NCI-H748 (cell line): ENCODE results near the gene UACA.
"Not testable (repeated sequence)": the region's sequence is repeated elsewhere in the genome, so short reads cannot be mapped to it uniquely, and the experiment has no call there.

Experiments used
- DNase-seq: peaks from one replicate; lab custom pipeline; 2025; ENCODE audit not compliant: unreplicated experiment; lab: John Stamatoyannopoulos, UW

Gene UACA

DNA sequence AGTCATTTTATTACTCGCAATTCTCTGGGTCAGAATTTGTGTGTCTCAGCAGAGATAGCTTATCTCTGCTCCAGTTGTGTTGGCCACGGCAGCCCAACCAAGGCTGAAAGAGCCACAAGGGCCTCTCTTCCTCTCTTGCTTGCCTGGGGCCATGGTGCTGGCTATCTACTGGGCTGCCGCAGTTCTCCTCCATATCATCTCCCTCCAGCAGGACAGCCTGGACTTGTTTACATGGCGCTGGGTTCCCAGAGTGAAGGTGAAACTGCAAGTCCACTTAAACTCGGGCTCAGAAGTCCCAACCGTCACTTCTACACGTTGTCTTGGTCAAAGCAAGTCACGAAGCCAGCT is 134.8 kb downstream of the UACA start:
- no peak for DNase-seq

GRCh38 chr15:70627734-70628548 is 135.4 kb downstream of the UACA start:
- no peak for DNase-seq

GRCh38 chr15:70627322-70627721 is 136.0 kb downstream of the UACA start:
- no peak for DNase-seq

DNA sequence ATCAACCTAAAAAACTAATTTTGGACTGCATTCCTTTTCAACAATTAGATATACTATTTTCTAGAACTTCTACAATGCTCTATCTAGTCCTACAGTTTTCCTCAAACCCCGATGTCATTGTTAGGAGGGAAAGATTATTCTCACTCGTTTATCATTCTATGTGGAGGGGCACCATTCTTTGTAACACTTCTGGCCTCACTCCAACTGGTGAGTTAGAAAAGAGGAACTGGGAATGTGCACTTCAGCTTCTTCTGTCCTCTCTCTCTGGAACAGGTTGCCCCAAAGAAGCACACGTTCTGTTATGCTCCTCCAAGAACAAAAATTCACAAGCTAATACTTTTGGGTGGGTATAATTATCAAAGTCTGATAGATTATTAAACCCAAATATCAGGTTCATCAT is 137.9 kb downstream of the UACA start:
- DNase-seq = no peak

DNA sequence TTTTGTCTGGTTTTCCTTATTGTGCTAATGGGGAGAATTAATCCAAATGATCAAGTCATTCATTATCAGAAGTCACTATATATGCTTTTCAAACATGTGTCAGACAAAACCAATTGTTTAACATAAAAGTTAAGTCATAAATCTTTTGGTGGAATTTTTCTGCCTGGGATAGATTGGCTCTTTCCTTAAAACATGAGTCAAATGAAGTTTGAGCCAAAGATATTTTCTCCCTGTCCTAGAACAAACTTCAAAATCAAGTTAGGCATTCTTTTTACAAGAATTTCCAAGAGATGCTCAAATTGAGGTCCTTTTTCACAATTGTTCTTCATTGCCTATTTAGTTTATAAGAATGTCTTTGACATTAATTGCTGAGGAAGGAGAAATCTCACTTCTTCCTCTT is 138.3 kb downstream of the UACA start:
- no peak for DNase-seq

- no peak for DNase-seq
Measured at GRCh38 chr15:70618929-70619328, 144.4 kb downstream of the UACA start.

GRCh38 chr15:70617911-70618287 is 145.5 kb downstream of the UACA start:
- no peak for DNase-seq

GRCh38 chr15:70617076-70617910 is 146.1 kb downstream of the UACA start:
- peak; percentile 59 for DNase-seq

- not testable (repeated sequence) for DNase-seq
Measured at GRCh38 chr15:70616311-70616756, 147.0 kb downstream of the UACA start.

DNA sequence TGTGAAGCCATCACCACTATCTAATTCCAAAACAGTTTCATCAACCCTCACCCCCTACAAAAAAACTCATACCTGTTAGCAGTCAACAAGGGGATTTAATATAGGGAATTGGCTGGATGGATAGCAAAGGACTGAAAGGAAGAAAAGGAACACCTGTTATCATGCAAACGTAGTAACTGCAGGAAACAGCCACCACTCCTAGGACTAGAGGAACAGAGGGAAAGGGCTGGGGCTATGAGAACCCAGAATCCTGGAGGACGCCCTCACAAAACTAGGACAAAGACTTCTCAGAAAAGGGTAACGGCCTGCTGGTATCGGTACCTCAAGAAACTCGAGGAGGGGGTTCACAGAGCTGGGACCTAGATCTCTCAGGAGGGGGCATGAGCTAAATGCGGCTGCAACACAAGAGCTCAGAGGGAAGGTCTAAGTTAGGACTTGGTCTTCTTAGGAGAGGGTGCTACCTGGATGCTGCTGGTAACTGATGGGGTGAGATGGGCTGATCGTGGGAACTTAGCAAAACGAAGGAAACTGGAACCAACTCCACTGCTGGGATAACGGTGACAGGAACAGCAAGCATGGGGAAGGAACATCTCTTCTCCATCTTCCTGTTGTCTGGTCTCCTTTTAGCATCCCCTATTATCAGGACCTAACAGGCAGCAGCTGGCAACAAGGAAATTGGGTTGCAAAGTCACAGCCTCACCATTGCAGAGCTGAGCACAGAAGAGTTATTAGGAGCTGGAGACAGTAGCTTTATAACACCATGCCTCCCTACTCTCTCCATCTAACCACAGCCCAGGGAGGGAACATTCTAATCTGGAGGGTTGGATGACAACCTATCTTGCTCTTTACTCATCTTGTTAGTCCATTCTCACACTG is 147.7 kb downstream of the UACA start:
- DNase-seq = no peak

DNA sequence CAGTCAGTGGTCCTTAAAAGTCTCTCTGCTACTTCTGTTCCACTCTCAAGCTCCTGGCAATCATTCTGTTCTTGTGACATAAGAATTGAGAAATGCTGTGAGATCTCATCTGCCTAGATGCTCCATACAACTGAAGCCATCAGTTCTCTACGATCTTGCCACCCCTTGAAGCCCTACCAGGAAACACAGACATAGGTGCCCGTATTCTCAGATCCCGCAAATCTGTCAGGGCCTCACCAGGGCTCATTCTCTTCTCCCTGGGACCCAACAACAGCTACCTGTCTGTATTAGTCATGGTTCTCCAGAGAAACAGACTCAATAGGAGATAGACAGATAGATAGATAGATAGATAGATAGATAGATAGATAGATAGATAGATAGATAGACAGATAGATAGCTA is 149.1 kb downstream of the UACA start:
- DNase-seq = no peak

- no peak for DNase-seq
Measured at GRCh38 chr15:70613271-70613670, 150.1 kb downstream of the UACA start.

DNA sequence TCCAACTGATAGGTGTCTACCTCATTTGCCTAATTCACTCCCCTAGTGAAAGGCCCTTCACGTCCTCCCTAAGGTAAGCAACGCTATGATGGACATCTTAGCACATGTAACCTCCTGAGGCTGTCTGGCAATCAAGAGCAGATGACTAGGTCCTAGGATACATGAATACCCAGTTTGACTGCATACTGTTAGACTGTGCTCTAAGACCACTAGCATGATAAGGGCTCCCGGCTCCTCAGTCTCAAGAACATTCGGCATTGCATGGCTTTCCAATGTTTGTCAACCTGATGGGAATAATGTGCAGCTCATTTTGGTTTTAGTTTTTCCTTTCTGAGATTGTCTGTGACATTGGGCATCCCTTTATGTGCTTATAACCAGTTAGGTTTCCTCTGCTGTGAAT is 152.1 kb downstream of the UACA start:
- DNase-seq = no peak

DNA sequence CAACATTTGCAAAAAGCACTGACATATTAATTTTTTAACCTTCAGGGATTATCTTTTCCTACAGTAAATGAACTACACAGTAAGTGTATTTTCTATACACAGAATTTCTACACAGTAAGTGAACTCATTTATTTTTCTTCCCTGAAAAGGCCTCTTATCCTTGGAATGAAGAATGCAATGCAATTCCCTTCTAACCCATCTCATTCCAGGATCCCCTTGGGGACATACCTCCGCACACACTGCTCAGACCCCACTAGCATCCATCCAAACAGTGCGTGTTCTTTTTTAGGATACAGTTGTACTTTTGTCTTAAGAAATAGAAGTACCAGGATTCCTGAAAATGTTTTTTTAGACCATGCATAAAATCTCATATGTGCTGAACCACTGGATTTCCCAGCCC is 152.8 kb downstream of the UACA start:
- DNase-seq = no peak

- DNase-seq = no peak
Measured at GRCh38 chr15:70609889-70610288, 153.5 kb downstream of the UACA start.

- DNase-seq = no peak
Measured at GRCh38 chr15:70608144-70608543, 155.2 kb downstream of the UACA start.

DNA sequence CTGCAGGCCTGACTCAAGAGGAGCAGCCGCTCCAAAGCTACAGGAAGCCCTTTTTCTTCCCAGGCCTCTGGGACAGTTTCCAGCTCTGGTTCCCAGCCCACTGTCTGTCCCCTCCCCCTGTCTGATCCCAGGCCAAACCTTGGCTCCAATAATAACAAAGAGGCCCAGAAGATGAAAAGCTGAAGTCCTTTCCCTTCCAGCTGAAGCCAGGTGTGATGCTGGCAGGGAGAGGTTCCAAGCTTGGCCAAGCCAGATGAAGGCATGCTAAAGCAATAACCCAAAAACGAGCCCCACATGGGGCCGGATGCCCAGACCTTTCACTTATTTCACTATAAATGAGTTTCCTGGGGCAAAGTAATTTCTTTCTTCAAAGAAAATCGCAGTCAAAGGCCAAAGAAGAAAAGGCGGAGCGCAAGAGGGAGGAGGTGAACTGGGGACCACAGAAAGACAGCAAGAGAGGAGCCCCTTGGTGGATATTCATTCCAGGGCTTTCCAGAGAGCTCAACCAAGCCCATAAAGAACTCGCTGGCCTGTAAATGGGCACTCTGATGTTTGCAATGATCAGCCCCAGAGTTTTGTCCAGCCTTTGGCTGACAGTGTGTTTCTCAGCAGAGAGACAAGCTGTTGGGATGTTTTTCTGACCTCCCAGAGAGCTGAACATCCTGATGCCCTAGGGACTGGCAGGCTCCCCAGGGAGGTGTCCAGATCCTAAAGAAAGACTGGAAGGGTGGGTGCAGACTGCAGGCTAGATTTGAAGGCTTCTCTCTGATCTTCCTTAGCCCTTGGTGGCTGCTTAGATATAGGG is 157.6 kb downstream of the UACA start:
- DNase-seq = no peak

DNA sequence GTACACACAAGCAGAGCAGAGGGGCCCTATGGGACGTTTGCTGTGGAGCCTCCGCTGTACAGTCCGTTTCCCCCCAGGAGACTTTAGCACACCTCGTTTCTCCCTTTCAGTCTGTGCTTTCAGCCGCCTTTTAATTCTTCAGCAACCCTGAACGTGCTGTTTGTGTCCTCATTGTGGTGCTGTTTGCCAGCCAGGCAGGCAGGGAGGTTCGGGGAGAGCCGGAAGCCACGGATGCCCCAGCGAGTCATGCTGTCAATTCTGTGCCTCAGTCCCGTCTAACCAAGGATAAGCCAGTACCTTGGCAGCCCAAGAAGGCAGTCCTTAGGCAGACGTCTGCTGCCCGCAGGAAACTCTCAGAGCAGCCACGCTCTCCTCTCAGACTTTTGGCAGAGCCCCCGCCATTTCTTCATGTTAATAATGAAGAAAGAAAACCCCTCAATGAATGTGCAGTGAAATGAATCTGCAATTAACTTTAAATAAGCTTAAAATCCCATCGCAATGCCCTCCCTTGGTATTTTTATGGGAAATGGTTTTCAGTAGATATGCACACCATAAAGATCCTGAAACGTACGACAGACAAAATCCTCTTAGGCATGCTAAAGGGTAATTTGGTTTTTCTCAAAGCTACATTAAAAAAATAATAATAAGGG is 158.6 kb downstream of the UACA start:
- DNase-seq = no peak
